WTC11 (cell line): ENCODE results near the gene SCO1. TPM values are rescaled to one million over a fixed set of nuclear protein-coding genes. Genes with fewer than 3 reads are reported as not detected.

Experiments
- ATAC-seq: fragments of 200-7000 bp; cut with Tn5 transposase; 2 replicates; pipeline ENCODE4 v1.10.0; 2021; ENCODE audit warnings: mild to moderate bottlenecking, moderate library complexity
- CTCF ChIA-PET: fragments of 300-600 bp; sonication (Branson Sonifier 250); formaldehyde crosslinking; loops from one replicate; lab custom pipeline; 2021; ENCODE audit warnings: antibody characterized with exemption; lab: Charles Lee
- POLR2A ChIA-PET: fragments of 350-600 bp; sonication (Branson Sonifier 250); formaldehyde crosslinking; loops from one replicate; lab custom pipeline; 2021; ENCODE audit warnings: antibody characterized with exemption; lab: Charles Lee
- DNase-seq: peaks from one replicate; pipeline ENCODE4 v3.0.0; 2021; ENCODE audit warnings: low spot score
- H3K27ac Mint-ChIP-seq: 2 replicates; pipeline ENCODE4 v1.8.0; 2021; ENCODE audit warnings: mixed read lengths
- H3K27me3 Mint-ChIP-seq: 2 replicates; pipeline ENCODE4 v1.8.0; 2021; ENCODE audit warnings: low read depth, mild to moderate bottlenecking, moderate library complexity, mixed read lengths
- H3K36me3 Mint-ChIP-seq: 2 replicates; pipeline ENCODE4 v1.8.0; 2021; ENCODE audit warnings: mixed read lengths
- H3K4me1 Mint-ChIP-seq: 2 replicates; pipeline ENCODE4 v1.8.0; 2022; ENCODE audit warnings: mixed read lengths
- H3K4me3 Mint-ChIP-seq: 2 replicates; pipeline ENCODE4 v1.8.0; 2021; ENCODE audit warnings: mild to moderate bottlenecking, moderate library complexity, mixed read lengths
- H3K9me3 Mint-ChIP-seq: 2 replicates; pipeline ENCODE4 v1.8.0; 2021; ENCODE audit warnings: mixed read lengths
- ATF6 ChIP-seq: sonication (generic); formaldehyde crosslinking; IDR thresholded peaks from 2 replicates; pipeline ENCODE4 v1.8.1; 2023; ENCODE audit warnings: mild to moderate bottlenecking, missing genetic modification reagents
- CBFB ChIP-seq: sonication (generic); formaldehyde crosslinking; IDR thresholded peaks from 2 replicates; pipeline ENCODE4 v1.8.1; 2022; ENCODE audit warnings: mild to moderate bottlenecking, low read depth, missing genetic modification reagents
- E2F1 ChIP-seq: sonication (generic); formaldehyde crosslinking; IDR thresholded peaks from 2 replicates; pipeline ENCODE4 v1.8.0; 2022; ENCODE audit warnings: mild to moderate bottlenecking, missing genetic modification reagents
- GRHL2 ChIP-seq: fragments of 250-450 bp; sonication (Bioruptor Pico); IDR thresholded peaks from 2 replicates; pipeline ENCODE4 v1.8.0; 2022; ENCODE audit warnings: mild to moderate bottlenecking, moderate library complexity; ENCODE audit not compliant: insufficient replicate concordance, severe bottlenecking
- IRF1 ChIP-seq: sonication (generic); formaldehyde crosslinking; IDR thresholded peaks from 2 replicates; pipeline ENCODE4 v1.8.0; 2023; ENCODE audit warnings: missing genetic modification reagents
- IRF2 ChIP-seq: sonication (generic); formaldehyde crosslinking; IDR thresholded peaks from 2 replicates; pipeline ENCODE4 v1.8.0; 2022; ENCODE audit warnings: low read depth, missing genetic modification reagents, borderline replicate concordance
- KAT7 ChIP-seq: sonication (generic); formaldehyde crosslinking; IDR thresholded peaks from 2 replicates; pipeline ENCODE4 v1.8.1; 2023; ENCODE audit warnings: missing genetic modification reagents, mild to moderate bottlenecking, borderline replicate concordance
- MLX ChIP-seq: sonication (generic); formaldehyde crosslinking; IDR thresholded peaks from 2 replicates; pipeline ENCODE4 v1.8.1; 2023; ENCODE audit warnings: mild to moderate bottlenecking, missing genetic modification reagents, moderate library complexity
- MYBL2 ChIP-seq: sonication (generic); formaldehyde crosslinking; IDR thresholded peaks from 2 replicates; pipeline ENCODE4 v1.8.1; 2023; ENCODE audit warnings: mild to moderate bottlenecking, moderate library complexity, missing genetic modification reagents
- PRDM15 ChIP-seq: sonication (generic); formaldehyde crosslinking; IDR thresholded peaks from 2 replicates; pipeline ENCODE4 v1.8.0; 2022; ENCODE audit warnings: missing genetic modification reagents
- SMAD4 ChIP-seq: sonication (generic); formaldehyde crosslinking; IDR thresholded peaks from 2 replicates; pipeline ENCODE4 v1.8.0; 2022; ENCODE audit warnings: mild to moderate bottlenecking, missing genetic modification reagents
- ZMAT4 ChIP-seq: fragments of 250-450 bp; sonication (Bioruptor Pico); IDR thresholded peaks from 2 replicates; pipeline ENCODE4 v1.9.0; 2021; ENCODE audit warnings: mild to moderate bottlenecking
- ZNF317 ChIP-seq: sonication (generic); formaldehyde crosslinking; IDR thresholded peaks from 2 replicates; pipeline ENCODE4 v1.8.1; 2023; ENCODE audit warnings: low read depth, mild to moderate bottlenecking, moderate library complexity, missing genetic modification reagents, borderline replicate concordance
- ZNF396 ChIP-seq: fragments of 250-450 bp; sonication (Bioruptor Pico); IDR thresholded peaks from 2 replicates; pipeline ENCODE4 v1.8.0; 2021; ENCODE audit warnings: mild to moderate bottlenecking, moderate library complexity, borderline replicate concordance
- ZNF425 ChIP-seq: fragments of 250-450 bp; sonication (Bioruptor Pico); conservative IDR thresholded peaks from 2 replicates; pipeline ENCODE4 v1.9.0; 2021; ENCODE audit warnings: mild to moderate bottlenecking
- ZNF671 ChIP-seq: fragments of 250-450 bp; sonication (Bioruptor Pico); IDR thresholded peaks from 2 replicates; pipeline ENCODE4 v1.8.0; 2021; ENCODE audit warnings: mild to moderate bottlenecking
- total RNA-seq: library from RNA; stranded (reverse); gene quantifications from 3 replicates; pipeline ENCODE4 v1.2.3, GENCODE V29; 2021

SCO1 gene
- total RNA-seq, 1 experiment from 2014 or later = 63.8 TPM

- ATAC-seq (no peak), DNase-seq (no peak)
- POLR2A ChIA-PET = no interaction called here
- H3K4me3 Mint-ChIP-seq = no peak overlapping the region
- no peaks in the 10 kb centered on the region for H3K9me3 Mint-ChIP-seq
- no peaks in the 10 kb centered on the region for H3K4me1 Mint-ChIP-seq
- CTCF ChIA-PET = interaction anchor here (1.1 kb wide), 1 partner anchor 40 kb away, joined by 3 read pairs; no protein-coding TSS in a partner anchor
- H3K27ac Mint-ChIP-seq = no peak overlapping the region
- no peaks in the 10 kb centered on the region; the same call in 1 of the 2 replicates for H3K36me3 Mint-ChIP-seq
- no peak for TF ChIP-seq ZNF671 (CRISPR knock-in tag)
- TF ChIP-seq KAT7 (CRISPR knock-in tag) = no peak
- TF ChIP-seq MLX (CRISPR knock-in tag) = no peak
- TF ChIP-seq GRHL2 (CRISPR knock-in tag) = no peak
- no peaks in the 10 kb centered on the region for H3K27me3 Mint-ChIP-seq
Observed at GRCh38 chr17:10668775-10669174, 28.6 kb downstream of the SCO1 start.

GRCh38 chr17:10666906-10667305 is 30.4 kb downstream of the SCO1 start:
- H3K4me1 Mint-ChIP-seq = no peaks in the 10 kb centered on the region
- ChIA-PET CTCF (interaction anchor here (0.7 to 1.7 kb wide), 2 partner anchors 21 to 440 kb away, joined by 3 to 8 read pairs; no protein-coding TSS in a partner anchor), POLR2A (interaction anchor here (0.6 kb wide), 1 partner anchor 37 kb away, joined by 4 read pairs; no protein-coding TSS in a partner anchor)
- H3K4me3 Mint-ChIP-seq = no peak overlapping the region
- TF ChIP-seq IRF2 (CRISPR knock-in tag) (no peak), ZNF425 (CRISPR knock-in tag) (no peak)
- H3K27ac Mint-ChIP-seq = no peak overlapping the region
- H3K27me3 Mint-ChIP-seq = no peaks in the 10 kb centered on the region
- H3K36me3 Mint-ChIP-seq = no peaks in the 10 kb centered on the region; the same call in 1 of the 2 replicates
- ATAC-seq (no peak), DNase-seq (no peak)
- no peaks in the 10 kb centered on the region for H3K9me3 Mint-ChIP-seq

- ChIA-PET CTCF (interaction anchor here (0.8 kb wide), 1 partner anchor 18 kb away, joined by 4 read pairs; no protein-coding TSS in a partner anchor), POLR2A (no interaction called here)
- H3K9me3 Mint-ChIP-seq = no peaks in the 10 kb centered on the region
- TF ChIP-seq PRDM15 (CRISPR knock-in tag) (no peak), KAT7 (CRISPR knock-in tag) (no peak), SMAD4 (CRISPR knock-in tag) (no peak), GRHL2 (CRISPR knock-in tag) (no peak), ATF6 (CRISPR knock-in tag) (no peak), MYBL2 (CRISPR knock-in tag) (no peak), ZNF317 (no peak), CBFB (no peak), ZNF396 (CRISPR knock-in tag) (no peak), ZMAT4 (CRISPR knock-in tag) (no peak), IRF1 (no peak), ZNF425 (CRISPR knock-in tag) (no peak), E2F1 (no peak), IRF2 (CRISPR knock-in tag) (no peak)
Observed at GRCh38 chr17:10664571-10664970, 32.8 kb downstream of the SCO1 start.

More at GRCh38 chr17:10664571-10664970, 32.8 kb downstream of the SCO1 start:
- DNase-seq = no peak
- Mint-ChIP-seq H3K36me3 (no peaks in the 10 kb centered on the region), H3K27ac (no peak overlapping the region; the same call in 1 of the 2 replicates), H3K4me3 (no peak overlapping the region), H3K4me1 (no peaks in the 10 kb centered on the region), H3K27me3 (no peaks in the 10 kb centered on the region)
- no peak for ATAC-seq
